ENCODE results near the gene VAMP1.
A peak's percentile ranks its signal among the peaks of the same experiment; 100 is the strongest.
"Not testable (repeated sequence)": the region's sequence is repeated elsewhere in the genome, so short reads cannot be mapped to it uniquely, and the experiment has no call there.

Gene VAMP1

DNA sequence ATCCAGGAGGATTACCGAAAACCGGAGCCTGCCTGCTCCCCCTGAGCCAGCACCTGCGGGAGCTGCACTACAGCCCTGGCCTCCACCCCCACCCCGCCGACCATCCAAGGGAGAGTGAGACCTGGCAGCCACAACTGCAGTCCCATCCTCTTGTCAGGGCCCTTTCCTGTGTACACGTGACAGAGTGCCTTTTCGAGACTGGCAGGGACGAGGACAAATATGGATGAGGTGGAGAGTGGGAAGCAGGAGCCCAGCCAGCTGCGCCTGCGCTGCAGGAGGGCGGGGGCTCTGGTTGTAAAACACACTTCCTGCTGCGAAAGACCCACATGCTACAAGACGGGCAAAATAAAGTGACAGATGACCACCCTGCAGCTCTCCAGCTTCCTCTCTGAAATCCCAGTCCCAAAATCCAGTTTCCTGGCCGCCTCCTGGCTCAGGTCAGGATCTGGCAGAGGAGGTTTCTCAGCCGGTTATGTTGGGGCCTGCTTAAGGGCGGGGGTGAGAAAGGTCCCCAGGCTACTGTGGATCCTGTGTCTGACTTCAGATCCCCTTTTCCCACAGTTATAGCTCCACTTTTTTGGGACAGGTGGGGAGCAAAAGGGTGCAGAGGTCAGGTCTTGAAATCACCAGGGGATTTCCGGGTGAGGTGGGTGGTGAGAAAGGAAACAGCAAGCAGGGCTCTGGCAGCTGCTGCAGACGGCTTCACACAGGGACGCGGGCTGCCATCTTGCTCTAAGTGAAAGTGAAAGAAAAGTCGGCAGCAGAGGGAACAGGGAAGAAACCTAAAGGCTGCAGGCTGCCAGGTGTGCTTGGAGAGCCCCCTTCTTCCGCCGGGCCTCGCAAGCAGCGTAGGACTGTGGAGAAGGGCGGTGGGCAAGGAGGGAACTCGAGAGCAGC lies 18.9 kb downstream of the VAMP1 start, which contains the start of gene TAPBPL:
Gene TAPBPL (plus strand): TSS at position 695 of the 897 bp plus-strand sequence. CDS start 207 bp downstream, outside the sequence.
- DNase-seq (peak; percentile 82), ATAC-seq (peak; percentile 68)

DNA sequence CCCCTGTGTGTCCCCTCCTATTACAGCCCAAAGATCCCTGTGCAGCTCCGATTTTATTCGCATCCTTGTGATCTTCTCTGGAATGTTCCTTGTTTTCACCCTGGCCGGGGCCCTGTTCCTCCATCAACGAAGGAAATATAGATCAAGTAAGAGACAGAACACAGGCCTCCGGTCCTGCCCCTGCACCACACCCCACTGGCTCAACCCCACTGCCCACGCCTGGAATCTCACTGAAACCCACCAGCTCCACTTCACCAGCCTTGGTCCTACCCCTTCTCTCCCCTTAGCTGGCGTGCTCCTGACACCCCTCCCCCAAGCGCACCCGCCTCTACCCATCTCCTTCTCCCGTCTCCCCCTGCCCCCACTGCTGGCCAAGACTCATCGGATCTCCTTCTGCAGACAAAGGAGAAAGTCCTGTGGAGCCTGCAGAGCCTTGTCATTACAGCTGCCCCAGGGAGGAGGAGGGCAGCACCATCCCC lies 19.6 kb downstream of the VAMP1 start:
- peak; percentile 74 for DNase-seq
- peak; percentile 20 for ATAC-seq

DNA sequence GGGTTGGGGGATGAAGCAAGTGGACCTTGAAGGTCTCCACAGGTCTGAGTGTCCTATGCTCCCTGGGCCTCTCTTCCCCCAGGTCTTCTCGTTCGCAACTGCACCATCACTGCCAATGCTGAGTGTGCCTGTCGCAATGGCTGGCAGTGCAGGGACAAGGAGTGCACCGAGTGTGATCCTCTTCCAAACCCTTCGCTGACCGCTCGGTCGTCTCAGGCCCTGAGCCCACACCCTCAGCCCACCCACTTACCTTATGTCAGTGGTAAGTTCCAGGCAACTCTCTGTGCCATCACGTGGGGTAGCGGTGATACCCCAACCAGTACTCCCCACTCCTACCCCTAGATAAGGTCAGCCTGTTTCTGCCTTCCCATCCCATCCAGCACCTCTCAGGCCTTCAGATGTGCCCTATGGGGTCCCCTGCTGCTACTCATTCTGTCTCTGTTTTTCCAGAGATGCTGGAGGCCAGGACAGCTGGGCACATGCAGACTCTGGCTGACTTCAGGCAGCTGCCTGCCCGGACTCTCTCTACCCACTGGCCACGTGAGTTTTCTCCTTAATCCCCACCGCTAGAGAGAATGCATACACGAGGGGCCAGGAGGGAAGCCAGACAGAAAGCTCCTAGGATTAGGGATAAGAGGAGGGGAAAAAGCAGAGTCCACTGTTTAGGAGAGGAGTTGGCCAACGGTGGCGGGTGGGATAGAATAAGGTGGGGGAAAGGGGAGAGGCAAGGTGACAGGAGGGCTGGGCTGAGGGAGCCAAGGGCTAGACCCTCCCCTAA lies 20.2 kb downstream of the VAMP1 start:
- no peak for ATAC-seq
- peak; percentile 31 for DNase-seq

DNA sequence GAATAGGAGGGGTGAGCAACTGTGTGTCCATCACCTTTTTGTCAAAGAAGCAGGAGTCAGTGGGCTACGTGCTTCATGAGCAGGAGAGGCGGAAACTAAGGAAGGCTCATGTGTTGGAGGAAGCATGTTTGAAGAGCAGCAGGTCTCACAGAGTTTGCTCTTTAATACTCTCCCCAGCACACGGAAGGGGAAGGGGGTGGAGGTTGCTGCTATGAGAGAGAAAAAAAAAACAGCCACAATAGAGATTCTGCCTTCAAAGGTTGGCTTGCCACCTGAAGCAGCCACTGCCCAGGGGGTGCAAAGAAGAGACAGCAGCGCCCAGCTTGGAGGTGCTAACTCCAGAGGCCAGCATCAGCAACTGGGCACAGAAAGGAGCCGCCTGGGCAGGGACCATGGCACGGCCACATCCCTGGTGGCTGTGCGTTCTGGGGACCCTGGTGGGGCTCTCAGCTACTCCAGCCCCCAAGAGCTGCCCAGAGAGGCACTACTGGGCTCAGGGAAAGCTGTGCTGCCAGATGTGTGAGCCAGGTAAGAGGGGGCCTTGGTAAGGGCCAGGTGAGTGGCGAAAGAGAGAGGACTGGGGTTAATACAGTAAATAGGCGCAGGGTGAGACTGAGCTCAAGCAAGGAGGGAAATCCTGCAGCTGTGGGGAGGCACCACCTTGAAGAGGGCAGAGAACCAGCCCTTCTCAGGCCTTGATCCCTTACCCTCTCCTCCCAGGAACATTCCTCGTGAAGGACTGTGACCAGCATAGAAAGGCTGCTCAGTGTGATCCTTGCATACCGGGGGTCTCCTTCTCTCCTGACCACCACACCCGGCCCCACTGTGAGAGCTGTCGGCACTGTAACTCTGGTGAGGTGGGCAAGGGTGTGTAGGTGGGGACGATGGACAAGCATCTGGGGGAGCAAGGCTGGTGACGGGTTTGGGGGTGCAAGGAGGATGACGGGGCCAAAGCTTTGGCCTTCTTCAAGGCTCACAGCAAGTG lies 25.5 kb downstream of the VAMP1 start, which contains the start of gene CD27:
Gene CD27 (plus strand): TSS at position 252 of the 985 bp plus-strand sequence. CDS start 141 bp downstream, at position 393.
- ATAC-seq (peak; percentile 5), DNase-seq (peak; percentile 51)

DNA sequence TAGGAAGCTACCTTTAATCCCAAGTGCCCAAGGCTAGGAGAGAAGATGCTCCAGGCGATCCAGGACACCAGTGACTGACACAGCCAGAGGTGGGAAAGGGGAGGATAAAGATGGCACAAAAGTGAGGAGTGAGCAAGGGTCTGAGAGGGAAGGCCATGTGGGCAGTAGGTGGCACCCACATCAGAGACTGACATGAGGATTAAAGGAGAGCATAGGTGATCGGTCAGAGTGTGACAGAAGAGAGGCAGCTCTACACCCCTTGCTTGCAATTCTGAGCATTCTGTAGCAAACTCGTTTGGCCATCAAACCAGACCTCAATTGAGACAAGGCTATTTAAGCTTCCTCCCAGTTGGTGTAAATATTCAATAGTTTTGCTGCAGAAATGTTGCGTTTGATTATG lies 26.4 kb downstream of the VAMP1 start:
- DNase-seq = no peak
- peak; percentile 31 for ATAC-seq

DNA sequence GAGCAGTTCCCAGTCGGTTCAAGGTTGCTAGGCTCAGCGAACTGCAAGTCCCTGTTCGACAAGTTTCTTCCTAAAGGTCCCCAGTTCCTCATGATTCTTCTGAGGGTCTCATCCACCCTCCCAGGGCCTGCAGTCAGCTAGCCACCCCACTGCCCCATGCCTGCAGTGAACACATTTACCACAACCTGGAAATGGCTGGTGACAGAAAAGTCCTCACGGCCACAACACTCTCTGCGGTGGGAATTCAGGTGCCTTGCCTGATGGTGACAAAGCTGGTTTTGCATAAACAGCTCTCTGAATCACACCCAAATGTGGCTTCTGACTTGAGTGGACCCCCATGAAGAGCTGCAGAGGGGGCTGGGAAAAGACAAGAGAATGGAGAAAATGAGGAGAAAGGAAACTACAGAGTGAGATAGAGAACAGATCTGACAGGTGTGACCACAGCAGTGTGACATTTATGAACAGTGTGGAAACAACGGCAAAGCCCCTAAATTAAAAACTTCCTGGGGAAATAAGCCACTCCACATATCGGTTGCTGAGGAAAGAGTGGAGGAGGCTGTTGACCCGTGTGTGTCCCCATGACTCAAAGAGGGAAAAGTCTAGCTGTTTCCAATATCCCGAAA lies 27.0 kb downstream of the VAMP1 start:
- ATAC-seq = peak; percentile 76
- DNase-seq = peak; percentile 72

DNA sequence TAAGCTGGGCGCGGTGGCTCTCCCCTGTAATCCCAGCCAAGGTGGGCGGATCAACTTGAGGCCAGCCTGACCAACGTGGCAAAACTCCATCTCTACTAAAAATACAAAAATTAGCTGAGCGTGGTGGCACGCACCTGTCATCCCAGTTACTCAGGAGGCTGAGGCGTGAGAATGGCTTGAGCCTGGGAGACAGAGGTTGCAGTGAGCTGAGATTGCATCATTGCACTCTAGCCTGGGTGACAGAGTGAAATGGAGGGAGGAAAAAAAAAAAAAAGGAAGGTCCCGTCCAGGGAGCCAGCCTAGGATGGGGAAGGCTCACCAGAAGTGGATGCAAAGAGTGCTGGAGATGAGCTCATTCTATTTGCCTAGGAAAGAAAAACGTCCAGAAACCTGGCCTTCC lies 27.6 kb downstream of the VAMP1 start:
- ATAC-seq (no peak), DNase-seq (no peak)

DNA sequence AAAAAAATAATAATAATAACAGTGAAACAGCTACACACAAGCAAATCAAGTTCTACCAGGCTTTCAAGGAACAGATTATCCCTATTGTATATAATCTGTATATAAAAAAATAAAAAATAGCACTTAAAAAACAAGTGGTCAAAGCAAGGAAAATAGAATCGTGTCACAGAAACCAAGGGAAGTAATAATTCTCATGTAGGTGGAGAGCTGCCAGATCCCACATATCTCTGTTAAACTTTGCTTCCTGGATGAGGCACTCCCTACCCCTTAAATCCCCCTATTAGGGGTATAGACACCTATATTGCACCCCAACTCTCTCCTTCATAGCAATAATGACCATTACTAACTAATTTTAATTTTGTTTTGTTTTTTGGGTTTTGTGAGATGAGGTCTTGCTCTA lies 30.1 kb downstream of the VAMP1 start:
- DNase-seq (no peak), ATAC-seq (no peak)

DNA sequence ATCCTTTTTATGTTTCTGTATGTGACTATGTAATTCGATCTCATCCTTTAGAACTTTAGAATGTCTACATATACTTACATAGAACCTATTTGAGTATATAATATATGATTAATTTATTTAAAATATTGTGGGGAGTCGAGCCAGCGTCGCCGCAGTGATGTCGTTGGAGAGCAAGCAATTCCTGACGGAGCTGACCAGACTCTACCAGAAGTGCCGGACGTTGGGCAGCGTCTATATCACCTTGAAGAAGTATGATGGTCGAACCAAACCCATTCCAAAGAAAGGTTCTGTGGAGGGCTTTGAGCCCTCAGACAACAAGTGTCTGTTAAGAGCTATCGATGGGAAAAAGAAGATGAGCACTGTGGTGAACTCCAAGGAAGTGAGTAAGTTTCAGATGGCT lies 32.1 kb downstream of the VAMP1 start:
- DNase-seq (peak; percentile 12), ATAC-seq (no peak)

DNA sequence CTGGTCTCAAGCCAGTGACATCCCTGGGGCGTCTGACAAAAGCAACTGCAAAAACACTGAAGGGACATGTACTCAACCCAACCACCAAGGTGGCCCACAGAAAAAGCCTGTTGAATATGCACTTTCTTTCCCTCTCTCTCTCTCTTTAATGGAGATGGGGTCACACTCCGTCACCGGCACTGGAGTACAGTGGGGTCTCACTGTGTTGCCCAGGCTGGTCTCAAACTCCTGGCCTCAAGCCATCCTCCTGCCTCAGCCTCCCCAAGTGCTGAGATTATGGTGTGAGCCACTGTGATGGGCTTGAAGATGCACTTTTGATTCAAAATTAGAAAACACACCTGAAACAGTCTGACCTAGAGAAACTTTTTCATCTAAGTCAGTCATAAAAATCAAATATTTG lies 32.9 kb downstream of the VAMP1 start:
- DNase-seq (peak; percentile 8), ATAC-seq (no peak)

DNA sequence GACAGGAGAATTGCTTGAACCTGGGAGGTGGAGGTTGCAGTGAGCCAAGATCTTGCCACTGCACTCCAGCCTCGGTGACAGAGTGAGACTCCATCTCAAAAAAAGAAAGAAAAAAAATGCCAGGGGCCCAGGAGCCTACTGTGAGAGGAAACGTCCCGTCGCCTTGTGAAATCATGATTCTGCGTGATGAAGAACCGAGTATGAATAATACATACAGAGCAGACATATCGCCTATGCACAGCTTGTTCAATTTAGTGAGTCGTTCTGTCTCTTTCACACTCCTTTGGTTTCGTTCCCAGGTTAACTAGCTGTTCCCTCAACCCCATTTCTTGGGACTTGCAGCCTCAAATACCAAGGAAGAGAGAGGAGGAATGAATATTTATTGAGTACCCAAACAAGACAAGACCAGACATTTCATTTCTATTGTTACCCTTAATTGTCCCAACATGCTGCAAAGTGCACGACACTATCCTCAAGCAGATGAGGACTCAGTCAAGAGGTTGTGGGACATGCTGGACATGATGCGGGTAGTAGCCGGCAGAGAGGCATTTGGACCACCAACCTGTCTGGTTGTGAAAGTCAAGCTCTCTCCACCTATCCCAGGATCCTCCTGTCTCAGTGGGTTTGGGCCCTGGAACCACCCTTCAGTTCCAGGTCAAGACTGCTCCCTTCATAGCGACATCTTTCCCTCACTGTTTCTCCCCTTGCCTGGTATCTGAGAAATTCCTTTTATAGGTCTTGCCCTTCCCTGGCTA lies 34.3 kb downstream of the VAMP1 start:
- DNase-seq (peak; percentile 13), ATAC-seq (no peak)

DNA sequence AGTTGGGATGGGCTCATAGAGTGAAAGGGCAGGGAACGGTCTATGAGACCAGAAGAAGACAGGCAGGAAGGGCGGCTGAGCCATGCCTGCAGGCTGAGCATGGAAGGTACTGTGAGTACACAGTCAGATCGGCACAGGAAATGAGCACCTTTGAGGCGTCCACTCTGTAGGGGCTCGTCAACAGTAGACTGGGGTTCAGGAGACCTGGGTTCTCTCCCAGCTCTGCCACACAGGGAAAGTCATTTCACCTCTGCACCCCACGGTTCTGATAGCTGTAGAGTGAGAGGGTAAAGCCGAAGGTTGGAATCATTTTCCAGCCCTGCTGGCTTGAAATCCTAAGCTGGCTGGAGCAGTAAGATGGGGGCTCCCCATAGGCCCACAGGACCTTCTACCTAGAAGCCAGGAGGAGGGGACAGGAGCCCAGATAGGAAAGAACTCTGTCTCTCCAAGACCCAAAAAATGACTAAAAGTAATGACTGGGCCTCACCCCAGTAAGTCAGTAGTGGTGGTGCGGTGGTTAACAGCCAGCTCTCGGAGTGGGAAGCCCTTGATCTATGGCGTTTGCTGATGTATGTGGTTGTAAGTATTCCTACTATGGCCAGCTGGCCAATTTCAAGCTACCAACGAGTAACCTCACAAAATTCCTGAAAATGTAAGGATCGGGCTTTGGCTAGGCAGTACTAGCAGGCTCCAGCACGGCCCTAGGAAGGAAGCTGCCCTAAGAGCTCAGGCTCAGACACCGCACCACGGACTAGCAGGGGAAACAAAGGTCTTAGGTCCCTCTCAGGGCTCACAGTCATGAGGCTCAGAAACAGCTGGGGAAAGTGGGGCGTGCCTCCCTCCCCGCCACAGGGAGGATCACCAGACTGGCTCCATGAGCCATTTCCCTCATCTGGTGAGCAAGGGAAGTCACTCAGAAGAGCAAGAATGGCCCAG lies 36.0 kb downstream of the VAMP1 start:
- ATAC-seq (peak; percentile 60), DNase-seq (peak; percentile 56)

DNA sequence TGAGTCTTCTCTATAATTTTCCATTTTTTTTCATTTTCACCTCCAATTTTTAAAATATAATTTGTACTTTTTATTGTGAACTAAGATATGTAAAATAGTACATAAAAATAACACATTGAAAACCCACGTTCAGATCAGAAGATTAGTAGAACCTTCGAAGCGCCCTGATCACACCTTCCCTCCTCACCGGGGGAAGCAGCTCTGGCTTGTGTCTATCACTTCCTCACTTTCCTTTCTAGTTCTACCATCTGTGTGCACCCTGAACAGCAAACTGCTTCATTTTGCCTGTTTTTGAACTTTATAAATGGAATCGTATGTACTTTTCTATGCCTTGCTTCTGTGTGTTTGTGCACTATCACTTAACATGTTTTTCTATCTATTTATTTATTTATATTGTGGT lies 37.5 kb downstream of the VAMP1 start:
- ATAC-seq = no peak

DNA sequence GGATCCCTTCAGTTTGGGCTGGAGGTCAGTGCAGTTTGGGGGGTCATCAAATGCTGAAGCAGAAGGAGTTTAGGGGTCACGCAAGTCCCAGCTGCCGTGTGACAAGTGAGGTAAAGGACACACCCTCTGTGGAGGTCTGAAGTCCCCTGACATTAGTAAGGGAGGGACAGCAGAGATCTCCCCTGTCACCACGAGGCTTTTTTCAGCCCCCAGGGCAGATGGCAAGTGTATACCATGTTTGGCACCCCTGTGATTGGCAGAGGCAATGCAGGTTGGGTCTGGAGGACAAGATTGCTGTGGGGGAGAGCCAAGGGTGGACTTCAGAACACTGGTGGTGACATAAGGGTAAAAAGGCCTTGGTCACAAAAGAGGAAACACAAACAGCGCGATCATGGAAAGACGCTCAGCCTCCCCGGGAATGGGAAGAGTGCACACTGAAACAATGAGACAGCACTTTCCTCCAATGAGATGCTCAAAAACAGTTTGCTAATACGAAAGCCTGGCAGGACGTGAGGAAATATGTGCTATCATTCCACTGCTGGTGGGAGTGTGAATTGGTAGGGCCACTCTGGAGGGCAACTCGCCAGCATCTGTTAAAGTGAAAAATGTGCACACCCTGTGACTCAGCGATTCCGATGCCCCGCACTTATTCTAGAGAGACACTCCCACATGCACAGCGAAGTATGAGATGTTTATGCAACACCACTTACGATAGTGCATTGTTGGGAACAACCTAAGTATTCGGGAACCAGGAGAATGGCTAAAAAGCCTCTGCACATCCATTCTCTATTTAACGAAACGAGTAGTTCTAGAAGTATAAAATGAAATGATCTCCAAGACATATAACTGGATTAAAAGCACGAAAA lies 40.1 kb downstream of the VAMP1 start:
- ATAC-seq = peak; percentile 15
- peak; percentile 76 for DNase-seq

More for the DNA sequence above, 37.5 kb downstream of the VAMP1 start:
- peak; percentile 7 for DNase-seq

DNA sequence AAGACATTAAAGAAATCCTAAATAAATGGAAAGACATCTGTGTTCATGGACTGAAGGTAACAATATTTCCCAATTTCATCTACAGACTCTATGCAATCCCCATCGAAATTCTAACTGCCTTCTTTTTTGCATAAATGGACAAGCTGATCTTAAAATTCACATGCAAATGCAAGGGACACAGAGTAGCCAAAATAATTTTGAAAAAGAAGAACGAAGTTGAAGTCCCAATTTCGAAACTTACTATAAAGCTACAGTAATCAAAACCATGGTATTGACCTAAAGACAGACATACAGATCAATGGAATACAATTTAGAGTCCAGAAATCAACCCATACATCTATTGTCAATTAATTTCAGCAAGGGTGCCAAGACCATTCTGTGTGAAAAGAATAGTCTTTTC lies 42.2 kb downstream of the VAMP1 start:
- ATAC-seq = no peak
- no peak for DNase-seq

DNA sequence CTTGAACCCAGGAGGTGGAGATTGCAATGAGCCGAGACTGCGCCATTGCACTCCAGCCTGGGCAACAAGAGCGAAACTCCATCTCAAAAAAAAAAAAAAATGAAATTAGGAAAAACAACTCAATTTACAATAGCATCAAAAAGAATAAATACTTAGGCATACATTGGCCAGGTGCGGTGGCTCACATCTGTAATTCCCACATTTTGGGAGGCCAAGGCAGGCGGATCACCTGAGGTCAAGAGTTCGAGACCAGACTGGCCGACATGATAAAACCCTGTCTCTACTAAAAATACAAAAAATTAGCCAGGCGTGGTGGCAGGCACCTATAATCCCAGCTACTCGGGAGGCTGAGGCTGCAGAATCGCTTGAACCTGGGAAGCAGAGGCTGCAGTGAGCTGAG lies 42.7 kb downstream of the VAMP1 start:
- DNase-seq = peak; percentile 5
- not testable (repeated sequence) for ATAC-seq

DNA sequence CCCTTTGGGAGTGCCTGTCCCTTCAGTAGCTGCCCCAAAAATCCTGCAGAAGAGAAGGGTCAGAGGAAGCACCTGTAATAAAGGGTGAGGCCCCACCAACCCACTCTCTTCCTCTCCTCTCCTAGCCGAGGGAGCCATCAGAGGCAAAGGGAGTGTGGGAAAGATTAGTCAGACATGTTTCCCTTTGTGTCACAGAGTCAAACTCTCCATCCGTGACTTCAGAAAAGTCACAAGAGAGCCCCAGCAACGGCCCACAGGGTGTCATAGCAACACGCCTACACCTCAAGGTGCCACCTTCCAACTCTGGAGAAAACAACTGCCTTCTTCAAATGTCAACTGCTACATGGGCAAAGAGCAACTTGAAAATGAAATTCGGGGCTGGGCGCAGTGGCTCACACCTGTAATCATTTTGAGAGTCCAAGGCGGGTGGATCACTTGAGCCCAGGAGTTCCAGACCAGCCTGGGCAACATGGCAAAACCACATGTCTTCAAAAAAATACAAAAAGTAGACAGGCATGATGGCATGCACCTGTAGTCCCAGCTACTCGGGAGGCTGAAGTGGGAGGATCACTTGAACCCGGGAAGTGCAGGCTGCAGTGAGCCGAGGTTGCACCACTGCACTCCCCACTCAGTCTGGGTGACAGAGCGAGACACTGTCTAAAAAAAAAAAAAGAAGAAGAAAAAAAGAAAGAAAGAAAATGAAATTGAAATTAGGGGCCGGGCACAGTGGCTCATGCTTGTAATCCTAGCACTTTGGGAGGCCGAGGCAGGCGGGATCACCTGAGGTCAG lies 43.4 kb downstream of the VAMP1 start:
- ATAC-seq = peak; percentile 84
- DNase-seq = peak; percentile 93

Measured in stimulated activated naive CD8-positive, alpha-beta T cell treated with anti-CD3 and anti-CD28 coated beads, Interleukin-15, Interleukin-2, amounts not matched to agents 100 U/mL and 50 U/mL, for 24 hours (primary cell).